Posterior vena cava (tissue), 2 donors: ENCODE results near the gene FAM72D. TPM values are rescaled to one million over a fixed set of nuclear protein-coding genes. Genes with fewer than 3 reads are reported as not detected.
A peak's percentile ranks its signal among the peaks of the same experiment; 100 is the strongest.
"Not testable (repeated sequence)": the region's sequence is repeated elsewhere in the genome, so short reads cannot be mapped to it uniquely, and the experiment has no call there.

Experiments
- DNase-seq: peaks from one replicate; pipeline ENCODE4 v3.0.0-alpha.2; 2020; ENCODE audit warnings: low spot score
- intact Hi-C, 2 donors: fragments of 100-400 bp; cut with DNase I; formaldehyde crosslinking; loops; one replicate each; pipeline versions ENCODE4 v1.14.1 to v1.14.2; 2022 to 2023
- total RNA-seq, 2 donors: library from RNA; stranded (reverse); fragmentation: NEBNext Ultra II Directional; extraction: Animal tissue kit (Norgen Biotek cat#: 25700); gene quantifications; one replicate each; pipeline ENCODE4 v1.2.1, GENCODE V29; 2021
- donor health status: DM: yes; HTN: yes; CAD: no.
- donor health status: DM: yes; HTN: yes; CAD: no.

FAM72D gene
- total RNA-seq, 2 donors from 2014 or later, result 0.42 TPM; not detected in 1

- DNase-seq, result peak; percentile 58
- intact Hi-C loops, result not testable (repeated sequence)
Observed at GRCh38 chr1:145128697-145129469, 33.1 kb downstream of the FAM72D start.

DNA sequence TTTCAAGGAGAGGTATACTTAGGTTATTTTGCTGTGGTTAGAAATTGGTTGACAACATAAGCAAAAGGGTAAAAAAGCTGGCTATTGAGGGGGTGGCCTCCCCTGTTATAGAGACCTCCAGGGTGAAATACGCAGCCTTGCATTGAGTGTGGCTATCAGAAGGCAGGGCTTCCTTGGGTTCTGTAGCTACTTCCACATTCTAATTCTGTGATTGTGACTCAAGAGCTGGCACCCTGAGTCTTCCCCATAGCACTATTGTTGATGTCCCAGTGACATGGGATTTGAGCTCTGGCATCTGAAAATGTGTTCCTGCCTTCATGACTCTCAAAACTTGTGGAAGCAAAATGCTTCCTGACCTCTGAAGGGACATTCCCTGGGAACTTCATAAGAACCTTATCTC is 38.7 kb downstream of the FAM72D start:
- intact Hi-C loops, DNase-seq: not testable (repeated sequence)

DNA sequence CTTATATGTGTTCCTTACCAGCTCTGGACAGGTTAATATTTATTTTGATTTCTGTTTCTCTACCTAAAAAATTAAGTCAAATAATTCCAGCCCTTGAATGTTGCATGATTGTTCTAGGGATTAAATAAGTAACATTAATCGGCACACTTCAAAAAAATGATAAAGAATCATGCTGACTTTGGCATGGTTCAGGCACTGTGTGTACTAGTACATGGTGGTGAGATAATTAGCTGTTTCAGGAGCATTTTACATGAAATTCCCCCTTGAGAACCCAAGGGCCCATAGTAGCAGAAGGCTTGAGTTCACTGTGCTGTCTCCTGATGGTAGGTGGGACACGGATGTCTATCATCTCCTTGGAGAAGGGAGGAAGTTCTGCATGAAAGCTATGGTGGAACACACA is 44.8 kb downstream of the FAM72D start:
- intact Hi-C loops, DNase-seq: not testable (repeated sequence)

DNA sequence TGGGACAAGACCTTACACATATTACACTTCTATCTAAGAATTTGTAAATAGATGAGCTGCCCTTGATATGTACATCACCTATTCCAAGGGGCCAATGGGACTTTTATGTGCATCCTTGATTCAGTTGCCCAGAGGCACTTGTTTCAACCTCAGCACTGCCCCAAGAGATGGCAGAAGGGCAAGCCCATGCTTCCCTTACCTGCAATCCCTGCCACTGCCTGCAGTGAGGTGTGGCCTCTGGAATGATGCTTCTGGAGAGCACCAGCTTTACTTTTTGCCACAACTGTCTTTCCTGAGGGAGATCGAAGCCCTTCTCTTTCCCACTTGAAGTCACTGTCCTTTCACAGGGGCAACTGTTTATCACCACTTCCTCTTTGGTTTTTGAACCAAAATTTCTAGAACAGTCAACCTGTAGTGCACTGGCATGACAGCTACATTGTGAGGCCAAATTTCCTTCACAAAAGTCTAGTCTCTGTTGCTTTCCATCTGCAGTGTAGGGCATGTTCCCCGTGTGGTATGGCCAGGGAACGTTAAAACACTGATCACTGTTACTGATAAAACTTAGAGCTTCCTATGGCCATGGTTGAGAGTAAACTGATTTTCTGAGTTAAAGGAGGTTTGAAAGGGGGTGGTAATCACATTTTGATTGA is 48.6 kb downstream of the FAM72D start:
- DNase-seq, intact Hi-C loops: not testable (repeated sequence)

DNA sequence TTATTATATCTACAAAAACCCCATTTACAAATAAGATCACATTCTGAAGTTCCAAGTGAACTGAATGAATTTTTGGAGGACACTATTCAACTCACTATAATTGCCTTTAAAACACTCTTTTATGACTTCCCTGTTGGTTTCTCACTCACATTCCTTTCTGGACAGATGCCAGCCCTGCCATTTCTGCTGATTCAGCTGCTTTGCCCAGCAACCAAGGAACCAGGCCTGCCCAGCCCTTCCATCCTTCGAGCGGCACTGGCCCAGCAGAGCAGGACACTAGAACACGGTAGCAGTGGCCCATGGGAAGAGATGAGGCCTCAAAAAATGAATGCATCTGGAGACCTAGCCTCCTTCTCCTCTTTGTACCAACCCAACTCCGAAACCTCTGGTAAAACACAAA is 50.5 kb downstream of the FAM72D start:
- intact Hi-C loops, DNase-seq: not testable (repeated sequence)

DNA sequence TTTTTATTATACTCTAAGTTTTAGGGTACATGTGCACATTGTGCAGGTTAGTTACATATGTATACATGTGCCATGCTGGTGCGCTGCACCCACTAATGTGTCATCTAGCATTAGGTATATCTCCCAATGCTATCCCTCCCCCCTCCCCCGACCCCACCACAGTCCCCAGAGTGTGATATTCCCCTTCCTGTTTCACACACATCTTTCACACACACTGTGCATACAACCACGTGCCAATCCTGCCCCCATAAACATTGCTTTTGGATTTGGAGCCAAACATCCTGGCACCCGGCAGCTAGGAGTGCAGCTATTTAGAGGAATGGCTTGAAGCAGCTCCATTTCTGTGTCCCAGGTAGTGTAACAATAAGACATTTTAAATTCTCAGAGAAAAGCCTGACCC is 51.4 kb downstream of the FAM72D start:
- intact Hi-C loops, DNase-seq: not testable (repeated sequence)

DNA sequence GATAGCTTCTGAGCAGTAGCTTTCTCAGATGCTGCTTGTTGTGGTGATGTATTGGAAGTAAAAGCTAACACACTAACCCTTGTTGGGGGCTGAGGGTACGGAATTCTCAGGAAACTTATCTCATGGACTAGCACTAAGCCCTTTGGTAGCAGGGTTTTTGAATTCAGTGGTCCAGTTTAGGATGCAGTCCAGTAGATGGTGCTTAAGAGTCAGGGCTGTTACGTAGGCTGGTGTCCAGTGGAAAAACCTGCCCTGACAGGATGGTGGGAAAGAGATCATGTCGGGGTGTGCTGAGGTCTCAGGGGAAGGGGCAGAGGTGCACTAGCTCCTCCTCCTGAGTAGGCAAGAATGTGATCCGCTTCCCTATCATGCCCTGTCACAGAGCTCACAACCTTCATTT is 59.6 kb downstream of the FAM72D start:
- intact Hi-C loops, DNase-seq: not testable (repeated sequence)

DNA sequence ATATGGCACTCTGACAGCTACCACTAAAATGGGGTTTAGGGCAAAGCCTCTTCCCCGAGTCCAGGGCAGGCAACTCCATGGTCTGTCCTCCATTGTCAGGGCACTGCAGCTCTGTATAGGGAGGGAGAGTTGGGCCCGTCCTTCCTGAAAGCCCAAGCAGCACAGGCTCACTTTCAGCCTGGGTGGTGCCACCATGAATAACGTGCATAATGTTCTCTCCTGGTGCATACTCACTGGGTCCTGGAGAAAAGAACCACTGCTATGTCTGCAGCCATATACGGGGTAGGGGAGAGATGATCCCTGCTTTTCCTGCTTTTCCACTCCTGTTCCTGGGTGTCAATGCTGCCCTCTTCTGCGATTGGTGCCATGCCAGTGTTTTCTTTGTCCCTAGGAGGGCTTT is 60.1 kb downstream of the FAM72D start:
- DNase-seq, intact Hi-C loops: not testable (repeated sequence)

DNA sequence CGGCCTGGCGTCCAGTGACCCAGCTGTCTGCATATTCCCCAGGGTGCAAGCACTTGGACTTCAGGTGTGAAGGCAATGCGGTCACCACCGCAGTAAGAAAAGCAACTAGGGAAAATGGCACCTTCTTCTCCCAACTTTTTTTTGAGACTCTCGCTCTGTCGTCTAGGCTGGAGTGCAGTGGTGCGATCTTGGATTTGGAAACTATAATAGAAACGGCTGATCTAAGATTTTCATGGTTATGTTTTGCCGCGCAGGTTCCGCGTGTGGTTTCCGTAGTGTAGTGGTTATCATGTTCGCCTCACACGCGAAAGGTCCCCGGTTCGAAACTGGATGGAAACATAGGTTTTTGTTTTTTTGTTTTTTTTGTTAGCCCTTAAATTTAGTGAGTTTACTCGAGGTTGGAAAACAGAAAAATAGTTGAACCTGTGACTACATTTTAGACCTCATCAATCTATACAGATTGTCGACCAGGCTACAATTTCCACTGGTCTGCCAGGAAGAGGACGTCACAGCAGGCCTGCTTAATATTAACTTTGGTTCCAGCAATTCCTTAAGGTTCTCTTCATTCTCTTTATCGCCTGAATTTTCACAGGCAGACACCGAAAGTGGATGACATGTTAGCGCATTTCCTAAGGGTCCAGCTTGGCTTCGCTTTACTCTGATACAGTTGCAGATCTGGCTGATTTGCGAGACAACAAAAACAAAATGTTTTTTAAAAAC is 61.3 kb downstream of the FAM72D start:
- intact Hi-C loops, result not testable (repeated sequence)
- DNase-seq, result peak; percentile 29

DNA sequence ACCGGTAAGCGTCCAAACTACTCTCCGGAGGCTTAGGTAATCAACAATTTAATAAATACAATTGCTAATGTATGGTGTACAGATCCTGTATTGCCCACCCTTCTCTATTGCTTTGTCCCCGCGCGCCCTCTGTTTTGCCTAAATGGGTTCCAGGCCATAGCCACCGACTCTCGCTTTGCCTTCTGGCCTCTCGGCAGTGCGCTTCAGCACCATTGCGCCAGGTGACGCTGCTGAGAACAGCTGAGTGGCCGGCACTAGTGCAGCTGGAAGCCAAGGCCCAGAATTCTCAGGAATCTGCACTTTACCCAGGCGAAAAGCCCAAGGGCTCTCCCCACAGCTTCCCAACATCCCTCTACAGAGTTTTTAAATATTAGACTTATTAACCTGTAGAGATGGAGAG is 61.9 kb downstream of the FAM72D start:
- intact Hi-C loops, DNase-seq: not testable (repeated sequence)

DNA sequence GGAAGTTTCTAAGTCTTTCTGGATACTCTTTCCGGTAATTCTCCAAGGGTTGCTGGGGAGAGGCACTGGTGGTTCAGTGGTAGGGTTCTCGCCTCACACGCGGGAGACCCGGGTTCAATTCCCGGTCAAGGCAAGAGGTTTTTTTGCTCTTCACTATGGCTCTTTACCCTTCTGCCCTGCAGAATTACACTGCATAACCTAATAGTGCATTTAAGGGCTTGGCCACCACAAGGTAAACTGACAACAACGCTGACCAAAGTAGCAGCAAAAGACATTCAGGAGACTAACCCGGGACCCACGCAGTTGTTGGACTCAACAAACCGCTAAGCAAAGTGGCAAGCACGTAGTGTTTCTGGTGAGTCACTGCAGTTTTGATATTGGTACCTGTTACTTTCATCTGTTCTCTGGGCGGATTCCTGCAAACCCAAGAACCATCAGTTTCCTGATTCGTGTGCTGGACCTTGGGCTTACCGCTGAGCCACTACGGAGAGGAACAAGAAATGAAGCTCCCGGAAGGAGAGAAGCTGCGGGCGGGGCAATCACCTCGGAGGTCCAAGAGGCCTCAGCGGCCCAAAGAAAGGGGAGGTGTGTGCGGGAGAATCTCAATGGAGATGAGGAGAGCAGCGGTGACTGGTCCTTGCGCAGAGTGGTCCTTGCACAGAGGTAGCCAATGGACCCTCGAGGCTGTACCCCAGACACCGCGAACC is 65.4 kb downstream of the FAM72D start:
- intact Hi-C loops, result not testable (repeated sequence)

More for the DNA sequence above, 65.4 kb downstream of the FAM72D start:
- DNase-seq, result not testable (repeated sequence)

Other genes with a start within 250 kb of the FAM72D start
- 10 to 100 TPM; 33.2 to 40.0 TPM for gene SRGAP2B, start 646 bp upstream of the FAM72D start, total RNA-seq
- gene PPIAL4D, start 146.2 kb downstream of the FAM72D start, total RNA-seq, result not detected